CD4-positive, alpha-beta T cell (primary cell): Measurements from ENCODE around the gene MEGF11. TPM values are rescaled to one million over a fixed set of nuclear protein-coding genes. Genes with fewer than 3 reads are reported as not detected.

Source experiments
- ATAC-seq: fragments of 200-7000 bp; cut with Tn5 transposase; one replicate; pipeline ENCODE4 v1.10.0; 2022; ENCODE audit warnings: mild to moderate bottlenecking; ENCODE audit not compliant: poor library complexity
- CTCF ChIA-PET: fragments of 350-600 bp; sonication (Branson Sonifier 250); formaldehyde crosslinking; loops from one replicate; lab custom pipeline; 2021; ENCODE audit warnings: antibody characterized with exemption, inconsistent platforms; lab: Charles Lee
- POLR2A ChIA-PET: fragments of 350-600 bp; sonication (Branson Sonifier 250); formaldehyde crosslinking; loops from one replicate; lab custom pipeline; 2021; ENCODE audit warnings: antibody characterized with exemption, inconsistent platforms; lab: Charles Lee
- DNase-seq, 14 experiments: peaks; one replicate each; pipeline ENCODE4 v3.0.0-alpha.2; 2013 to 2020; ENCODE audit warnings: mixed read lengths in 2 of 14
- H3K27ac ChIP-seq, 2 donors: one replicate each; pipeline versions ENCODE4 v1.5.1 to v1.7.0; 2013; ENCODE audit warnings: low read length in 2 of 2, low read depth in 1 of 2, mild to moderate bottlenecking in 1 of 2
- H3K27me3 ChIP-seq, 2 experiments: 1 replicate in 1 of 2; 2 replicates in 1 of 2; pipeline versions ENCODE4 v1.6.1 to v1.7.0; 2013; ENCODE audit warnings: low read length in 2 of 2, control low read depth in 1 of 2, mild to moderate bottlenecking in 1 of 2, moderate library complexity in 1 of 2; ENCODE audit not compliant: insufficient read depth in 2 of 2, control insufficient read depth in 1 of 2
- H3K36me3 ChIP-seq: one replicate; pipeline ENCODE4 v1.6.1; 2013; ENCODE audit warnings: low read length, control low read depth; ENCODE audit not compliant: insufficient read depth
- H3K4me1 ChIP-seq: one replicate; pipeline ENCODE4 v1.6.1; 2013; ENCODE audit warnings: low read length, control low read depth; ENCODE audit not compliant: insufficient read depth
- H3K4me3 ChIP-seq: one replicate; pipeline ENCODE4 v1.5.1; 2013; ENCODE audit warnings: mild to moderate bottlenecking, low read length, moderate library complexity
- H3K9me3 ChIP-seq, 2 experiments: 1 replicate in 1 of 2; 2 replicates in 1 of 2; pipeline versions ENCODE4 v1.6.1 to v1.7.0; 2013; ENCODE audit warnings: low read length in 2 of 2, mild to moderate bottlenecking in 2 of 2, control low read depth in 1 of 2, moderate library complexity in 1 of 2; ENCODE audit not compliant: control insufficient read depth in 1 of 2, insufficient read depth in 1 of 2
- H3K27ac Mint-ChIP-seq: one replicate; pipeline ENCODE4 v1.8.0; 2020; ENCODE audit warnings: mixed read lengths
- H3K27me3 Mint-ChIP-seq: one replicate; pipeline ENCODE4 v1.8.0; 2021; ENCODE audit warnings: mixed read lengths
- H3K36me3 Mint-ChIP-seq: one replicate; pipeline ENCODE4 v1.8.0; 2021; ENCODE audit warnings: low read depth, mixed read lengths
- H3K4me1 Mint-ChIP-seq: one replicate; pipeline ENCODE4 v1.8.0; 2021; ENCODE audit warnings: low read depth, mixed read lengths
- H3K4me3 Mint-ChIP-seq: one replicate; pipeline ENCODE4 v1.8.0; 2020; ENCODE audit warnings: mild to moderate bottlenecking, mixed read lengths
- H3K9me3 Mint-ChIP-seq: one replicate; pipeline ENCODE4 v1.8.0; 2020; ENCODE audit warnings: mixed read lengths
- intact Hi-C, 2 experiments: fragments of 100-400 bp; cut with DNase I in 1 of 2; cut with micrococcal nuclease in 1 of 2; formaldehyde crosslinking; loops; one replicate each; pipeline versions ENCODE4 v1.15.1 to v1.9.0; 2023 to 2025; cut with DNase I, micrococcal nuclease
- total RNA-seq, 174 experiments: library from RNA in 2 of 174; stranded (reverse) in 2 of 174; gene quantifications; one replicate each; pipeline ENCODE4 v1.2.3 and lab custom pipeline; 2021 to 2026
- TF ChIP-seq, protein P1 (sequence below): fragments of 200-600 bp; IDR thresholded peaks from one replicate; pipeline ENCODE4 v1.8.0; 2022; ENCODE audit warnings: antibody characterized with exemption, mild to moderate bottlenecking

The MEGF11 gene
- total RNA-seq, 2 experiments from 2014 or later: not detected

DNA sequence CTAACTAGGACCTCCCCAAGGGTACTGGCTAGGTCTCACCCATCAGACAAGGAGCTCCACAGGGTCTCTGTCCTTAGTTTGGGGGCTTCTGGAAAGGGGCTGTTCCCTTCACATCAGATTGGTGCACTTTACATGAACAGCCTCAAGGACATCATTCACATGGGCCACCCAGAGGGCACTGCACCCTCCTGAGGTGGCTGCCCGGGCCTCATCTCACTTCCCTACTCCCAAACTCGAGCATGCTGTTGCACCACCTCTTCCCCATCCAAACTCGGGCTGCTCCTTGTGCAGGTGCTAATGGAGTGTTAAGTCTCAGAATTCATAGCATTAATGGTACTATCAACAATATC is 336.2 kb downstream of the MEGF11 start:
- Mint-ChIP-seq H3K36me3 (no peaks in the 10 kb centered on the region), H3K27ac (peak overlapping the region; percentile 65), H3K9me3 (no peaks in the 10 kb centered on the region), H3K27me3 (no peaks in the 10 kb centered on the region), H3K4me1 (peaks cover 6% of the 10 kb centered on the region), H3K4me3 (no peak overlapping the region)
- no peak overlapping the region for H3K27ac ChIP-seq
- CTCF ChIA-PET: no interaction called here
- POLR2A ChIA-PET: no interaction called here
- no peak overlapping the region for H3K4me3 ChIP-seq
- H3K36me3 ChIP-seq: peaks cover 5% of the 10 kb centered on the region
- TF ChIP-seq, protein P1, sequence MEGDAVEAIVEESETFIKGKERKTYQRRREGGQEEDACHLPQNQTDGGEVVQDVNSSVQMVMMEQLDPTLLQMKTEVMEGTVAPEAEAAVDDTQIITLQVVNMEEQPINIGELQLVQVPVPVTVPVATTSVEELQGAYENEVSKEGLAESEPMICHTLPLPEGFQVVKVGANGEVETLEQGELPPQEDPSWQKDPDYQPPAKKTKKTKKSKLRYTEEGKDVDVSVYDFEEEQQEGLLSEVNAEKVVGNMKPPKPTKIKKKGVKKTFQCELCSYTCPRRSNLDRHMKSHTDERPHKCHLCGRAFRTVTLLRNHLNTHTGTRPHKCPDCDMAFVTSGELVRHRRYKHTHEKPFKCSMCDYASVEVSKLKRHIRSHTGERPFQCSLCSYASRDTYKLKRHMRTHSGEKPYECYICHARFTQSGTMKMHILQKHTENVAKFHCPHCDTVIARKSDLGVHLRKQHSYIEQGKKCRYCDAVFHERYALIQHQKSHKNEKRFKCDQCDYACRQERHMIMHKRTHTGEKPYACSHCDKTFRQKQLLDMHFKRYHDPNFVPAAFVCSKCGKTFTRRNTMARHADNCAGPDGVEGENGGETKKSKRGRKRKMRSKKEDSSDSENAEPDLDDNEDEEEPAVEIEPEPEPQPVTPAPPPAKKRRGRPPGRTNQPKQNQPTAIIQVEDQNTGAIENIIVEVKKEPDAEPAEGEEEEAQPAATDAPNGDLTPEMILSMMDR: no peak
- H3K9me3 ChIP-seq: no peaks in the 10 kb centered on the region
- DNase-seq (no peak), ATAC-seq (no peak)
- intact Hi-C loops: no loop called here
- peaks cover 13% of the 10 kb centered on the region for H3K4me1 ChIP-seq
- H3K27me3 ChIP-seq: no peaks in the 10 kb centered on the region

DNA sequence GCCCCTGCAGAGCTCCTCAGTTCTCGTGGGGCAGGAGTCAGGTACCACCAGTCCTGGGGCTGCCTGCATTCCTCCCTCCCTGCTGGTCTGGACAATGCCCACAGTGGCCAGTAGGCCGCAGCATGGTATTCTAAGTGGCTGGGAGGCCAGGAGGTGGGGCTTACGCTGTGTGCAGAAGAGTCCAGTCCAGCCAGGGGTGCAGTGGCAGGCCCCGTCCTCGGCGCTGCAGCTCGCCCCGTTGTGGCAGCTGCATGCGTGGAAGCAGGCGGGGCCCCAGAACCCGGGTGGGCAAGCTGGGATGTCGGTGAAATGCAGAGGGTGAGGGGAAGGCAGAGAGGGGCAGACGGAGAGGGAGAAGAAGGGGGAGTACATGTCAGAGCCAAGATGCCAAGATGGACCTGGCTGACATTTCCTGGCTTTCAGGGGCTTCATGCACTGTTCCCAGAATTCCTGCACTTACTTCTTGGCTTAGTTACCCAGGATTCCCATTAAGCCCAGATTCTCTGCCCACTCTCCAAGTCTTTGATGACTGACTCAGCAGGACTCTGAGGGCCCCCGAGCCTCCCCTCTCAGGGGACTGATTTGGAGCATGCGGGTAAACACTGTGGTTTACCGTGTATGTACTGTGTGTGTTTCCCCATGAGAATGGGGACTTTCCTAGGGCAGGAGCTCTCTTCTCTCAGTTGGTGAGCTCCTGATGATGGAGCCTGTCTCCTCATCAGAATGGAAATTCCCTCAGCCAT is 336.7 kb downstream of the MEGF11 start:
- Mint-ChIP-seq H3K4me1 (peaks cover 6% of the 10 kb centered on the region), H3K4me3 (no peak overlapping the region), H3K36me3 (no peaks in the 10 kb centered on the region), H3K27ac (peak overlapping the region; percentile 65), H3K9me3 (no peaks in the 10 kb centered on the region), H3K27me3 (no peaks in the 10 kb centered on the region)
- peaks cover 13% of the 10 kb centered on the region for H3K4me1 ChIP-seq
- peaks cover 7% of the 10 kb centered on the region for H3K36me3 ChIP-seq
- peak; percentile 51 for ATAC-seq
- CTCF ChIA-PET: no interaction called here
- H3K9me3 ChIP-seq: no peaks in the 10 kb centered on the region
- peak in 3 of 14 experiments; percentile 3 to 68 (median 61) for DNase-seq
- H3K27ac ChIP-seq: no peak overlapping the region
- TF ChIP-seq, protein P1: no peak
- no peak overlapping the region for H3K4me3 ChIP-seq
- POLR2A ChIA-PET: no interaction called here
- H3K27me3 ChIP-seq: no peaks in the 10 kb centered on the region
- intact Hi-C loops: no loop called here

DNA sequence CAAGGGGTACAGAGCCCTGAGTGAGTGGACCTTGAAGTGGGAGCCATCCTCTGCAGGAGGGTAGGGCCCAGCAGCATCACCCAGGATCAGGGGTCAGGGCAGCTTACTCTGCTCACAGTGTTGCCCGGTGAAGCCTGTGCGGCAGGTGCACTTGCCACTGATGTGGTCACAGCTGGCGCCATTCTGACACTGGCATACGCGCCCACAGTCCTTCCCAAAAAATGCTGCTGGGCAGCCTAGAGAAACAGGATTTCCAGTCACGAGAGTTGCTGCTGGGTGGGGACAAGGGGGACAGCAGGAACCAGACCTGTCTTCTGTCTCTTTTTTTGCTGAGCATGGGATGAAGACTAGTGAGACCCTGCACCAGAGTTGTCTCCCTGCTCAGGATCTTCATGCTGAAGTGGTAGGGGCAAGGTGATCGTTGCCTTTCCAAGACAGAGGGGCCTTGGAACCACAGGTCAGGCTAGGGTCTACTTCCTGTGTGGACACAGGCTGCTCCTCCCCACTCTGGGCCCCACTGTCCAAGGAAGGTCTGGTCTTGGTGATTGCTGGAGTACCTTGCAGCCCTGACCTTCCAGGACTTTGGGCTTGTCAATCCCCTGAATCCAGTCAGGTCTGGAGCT is 337.4 kb downstream of the MEGF11 start:
- Mint-ChIP-seq H3K4me3 (no peak overlapping the region), H3K4me1 (peaks cover 6% of the 10 kb centered on the region), H3K27me3 (no peaks in the 10 kb centered on the region), H3K36me3 (no peaks in the 10 kb centered on the region), H3K27ac (no peak overlapping the region), H3K9me3 (no peaks in the 10 kb centered on the region)
- intact Hi-C loops: no loop called here
- CTCF ChIA-PET: no interaction called here
- ATAC-seq: no peak
- no peak overlapping the region for H3K4me3 ChIP-seq
- POLR2A ChIA-PET: no interaction called here
- no peaks in the 10 kb centered on the region for H3K27me3 ChIP-seq
- H3K4me1 ChIP-seq: peaks cover 13% of the 10 kb centered on the region
- no peaks in the 10 kb centered on the region for H3K9me3 ChIP-seq
- peaks cover 7% of the 10 kb centered on the region for H3K36me3 ChIP-seq
- TF ChIP-seq, protein P1: no peak
- no peak overlapping the region for H3K27ac ChIP-seq
- DNase-seq: no peak
